Activated CD4-positive, CD25-positive, alpha-beta regulatory T cell (primary cell): ENCODE results near the gene TSR3.

Source experiments
- DNase-seq, 4 experiments: peaks; one replicate each; lab custom pipeline; 2025; lab: John Stamatoyannopoulos, UW

Gene TSR3

DNA sequence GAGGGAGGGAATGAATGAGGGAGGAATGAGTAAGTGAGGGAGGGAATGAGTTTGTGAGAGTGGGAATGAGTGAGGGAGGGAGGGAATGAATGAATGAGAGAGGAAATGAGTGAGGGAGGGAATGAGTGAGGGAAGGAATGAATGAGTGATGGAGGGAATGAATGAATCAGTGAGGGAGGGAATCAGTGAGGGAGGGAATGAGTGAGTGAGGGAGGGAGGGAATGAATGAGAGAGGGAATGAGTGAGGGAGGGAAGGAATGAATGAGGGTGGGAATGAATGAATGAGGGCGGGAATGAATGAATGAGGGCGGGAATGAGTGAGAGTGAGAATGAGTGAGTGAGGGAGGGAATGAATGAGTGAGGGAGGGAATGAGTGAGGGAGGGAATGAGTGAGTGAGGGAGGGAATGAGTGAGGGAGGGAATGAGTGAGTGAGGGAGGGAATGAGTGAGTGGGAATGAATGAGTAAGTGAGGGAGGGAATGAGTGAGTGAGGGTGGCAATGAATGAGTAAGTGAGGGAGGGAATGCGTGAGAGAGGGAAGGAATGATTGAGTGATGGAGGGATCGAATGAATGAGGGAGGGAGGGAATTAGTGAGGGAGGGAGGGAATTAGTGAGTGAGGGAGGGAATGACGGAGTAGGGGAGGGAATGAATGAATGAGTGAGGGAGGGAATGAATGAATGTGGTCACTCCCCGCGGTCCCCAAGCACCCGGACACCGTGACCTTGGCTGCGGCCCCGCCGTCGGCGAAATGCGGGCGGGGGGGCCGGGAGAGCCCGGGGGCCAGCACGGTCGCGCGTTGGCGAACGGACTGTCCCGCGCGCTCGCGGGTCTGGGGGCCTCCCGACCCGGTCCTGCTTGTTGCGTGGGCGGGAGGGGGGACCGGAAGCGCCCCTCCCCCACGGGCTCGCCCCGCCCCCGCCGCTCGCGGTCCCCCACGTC, 43.4 kb downstream of the TSR3 start:
- DNase-seq: no peak

DNA sequence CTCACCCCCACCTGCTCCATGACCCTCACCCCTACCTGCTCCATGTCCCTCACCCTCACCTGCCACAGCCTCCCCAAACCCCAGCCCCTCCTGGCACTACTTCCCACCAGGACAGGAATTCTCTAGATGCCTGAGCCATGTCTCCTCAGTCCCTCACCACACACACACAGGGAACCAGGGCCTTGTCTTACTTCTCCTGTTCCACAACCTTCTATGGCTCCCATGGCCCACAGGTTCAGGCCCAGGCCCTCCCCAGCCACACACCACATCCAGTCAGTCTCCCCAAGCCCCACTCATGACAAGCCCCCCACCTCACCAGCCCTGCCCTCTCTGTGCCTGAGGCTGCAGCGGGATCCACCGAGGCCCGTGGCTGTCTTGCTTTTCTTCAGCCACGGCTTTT, 45.3 kb downstream of the TSR3 start:
- DNase-seq: no peak

DNA sequence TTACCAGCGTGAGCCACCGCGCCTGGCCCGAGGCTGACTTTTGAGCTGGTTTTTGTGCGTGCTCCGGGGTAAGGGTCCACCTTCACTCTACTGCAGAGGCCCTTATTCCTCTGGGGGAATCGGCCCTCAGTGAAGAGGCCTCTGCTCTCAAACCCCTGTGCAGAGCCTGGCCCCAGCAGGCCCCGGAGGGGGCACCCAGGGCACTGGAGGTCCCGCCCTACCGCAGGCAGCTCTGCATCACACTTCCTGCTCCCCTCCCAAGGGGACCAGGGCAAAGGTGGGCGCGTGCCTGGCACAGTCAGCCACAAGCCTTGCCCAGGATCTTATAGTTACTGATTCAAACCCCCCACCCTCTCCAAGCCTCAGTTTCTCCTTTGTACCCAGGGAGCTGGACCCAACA, 45.9 kb downstream of the TSR3 start:
- DNase-seq: no peak

DNA sequence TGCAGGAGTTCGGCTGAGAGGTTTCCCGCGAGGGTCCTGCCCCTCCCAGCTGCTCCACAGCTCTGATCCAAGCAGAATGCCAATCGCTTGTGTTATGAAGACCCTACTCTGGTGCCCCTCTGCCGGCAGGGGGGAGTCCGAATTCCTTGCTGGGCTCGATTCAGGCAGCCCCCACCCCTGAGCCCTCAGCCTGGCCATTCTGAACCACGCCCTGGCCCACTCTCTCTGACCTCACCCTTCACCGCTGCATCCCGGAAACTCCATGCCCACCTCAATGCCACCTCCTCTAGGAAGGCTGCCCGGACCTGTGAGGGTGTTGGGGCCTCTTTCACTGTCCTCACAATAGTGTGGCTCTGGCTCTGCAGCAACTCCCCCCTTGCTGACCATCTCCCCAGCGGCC, 50.1 kb downstream of the TSR3 start:
- no peak for DNase-seq

DNA sequence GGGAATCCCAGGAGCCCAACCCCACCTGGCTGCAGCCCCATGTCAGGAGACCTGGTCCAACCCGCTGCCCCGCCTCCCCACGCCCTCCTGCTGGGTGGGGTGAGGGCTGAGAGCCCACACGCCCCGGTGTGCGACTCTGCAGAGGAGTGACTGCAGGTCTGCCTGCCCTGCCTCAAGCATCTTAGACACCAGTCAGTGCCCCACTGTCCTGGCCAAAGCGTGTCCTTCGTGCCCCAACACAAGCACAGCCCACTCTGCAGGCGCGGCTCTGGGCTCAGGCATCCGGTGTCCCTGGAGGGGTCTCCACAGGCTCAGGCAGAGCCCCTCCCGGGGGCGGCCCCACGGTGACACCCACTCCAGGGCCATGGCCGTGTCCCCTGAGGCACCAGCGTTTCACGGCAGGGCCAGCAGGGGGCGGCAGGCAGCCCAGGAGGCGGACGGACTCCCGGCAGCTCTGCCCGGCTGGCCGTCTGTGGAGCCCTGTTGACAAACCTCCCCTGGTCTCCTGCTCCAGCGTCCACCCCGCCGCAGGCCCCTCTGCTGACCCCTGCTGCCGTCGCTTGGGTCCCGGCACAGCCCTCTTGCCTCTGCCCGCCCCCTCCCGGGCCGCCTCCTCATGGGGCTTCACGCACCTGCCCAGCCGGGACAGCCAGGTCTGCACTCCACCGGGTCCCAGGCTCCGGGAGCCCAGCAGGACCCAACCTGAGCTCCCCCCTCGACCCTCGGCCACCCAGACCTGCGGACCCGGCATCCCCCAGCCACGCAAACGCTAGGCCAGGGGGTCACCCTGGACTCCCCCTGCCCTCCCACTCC, 50.8 kb downstream of the TSR3 start:
- DNase-seq: peak; percentile 52 to 62 (median 56)

DNA sequence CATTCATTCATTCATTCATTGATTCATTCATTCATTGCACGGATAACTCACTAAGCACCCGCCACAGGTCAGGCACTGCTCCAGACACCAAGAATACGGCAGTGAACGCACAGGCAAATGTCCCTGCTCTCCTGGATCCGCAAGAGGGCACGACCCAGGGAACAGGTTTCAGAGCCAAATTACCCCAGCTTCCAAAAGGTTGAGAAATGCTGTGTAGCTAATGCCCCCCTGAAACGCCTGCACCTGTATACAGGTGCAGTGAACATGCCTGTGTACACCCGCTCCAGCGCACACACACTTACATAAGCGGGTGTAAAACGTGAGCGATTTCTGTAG, 51.8 kb downstream of the TSR3 start:
- no peak for DNase-seq
